Ishikawa (cell line): ENCODE measurements around the gene PIH1D1.

ENCODE experiments used
- CEBPB ChIP-seq: IDR thresholded peaks from 2 replicates; pipeline ENCODE4 v1.6.1; 2012
- CREB1 ChIP-seq: IDR thresholded peaks from 2 replicates; pipeline ENCODE4 v1.6.1; 2012; ENCODE audit warnings: low read depth
- EGR1 ChIP-seq: IDR thresholded peaks from 2 replicates; pipeline ENCODE4 v1.6.1; 2012
- EP300 ChIP-seq: IDR thresholded peaks from 2 replicates; pipeline ENCODE4 v1.6.1; 2012; ENCODE audit warnings: borderline replicate concordance
- FOXM1 ChIP-seq: IDR thresholded peaks from 2 replicates; pipeline ENCODE4 v1.6.1; 2012; ENCODE audit warnings: low read depth, borderline replicate concordance
- NFIC ChIP-seq: IDR thresholded peaks from 2 replicates; pipeline ENCODE4 v1.6.1; 2012
- RAD21 ChIP-seq: IDR thresholded peaks from 2 replicates; pipeline ENCODE4 v1.6.1; 2012; ENCODE audit warnings: low read depth
- REST ChIP-seq: IDR thresholded peaks from 2 replicates; pipeline ENCODE4 v1.6.1; 2012; ENCODE audit warnings: low read depth, mild to moderate bottlenecking
- TAF1 ChIP-seq: IDR thresholded peaks from 2 replicates; pipeline ENCODE4 v1.6.1; 2012; ENCODE audit warnings: low read depth, mild to moderate bottlenecking
- TCF12 ChIP-seq: IDR thresholded peaks from 2 replicates; pipeline ENCODE4 v1.6.1; 2012; ENCODE audit warnings: low read depth
- TEAD4 ChIP-seq: IDR thresholded peaks from 2 replicates; pipeline ENCODE4 v1.6.1; 2012
- YY1 ChIP-seq: IDR thresholded peaks from 2 replicates; pipeline ENCODE4 v1.6.1; 2012; ENCODE audit warnings: low read depth
- ZBTB7A ChIP-seq: IDR thresholded peaks from 2 replicates; pipeline ENCODE4 v1.6.1; 2012; ENCODE audit warnings: low read depth
- TF ChIP-seq, protein P1 (sequence below): IDR thresholded peaks from 2 replicates; pipeline ENCODE4 v1.6.1; 2012
- TF ChIP-seq, protein P2 (sequence below): IDR thresholded peaks from 2 replicates; pipeline ENCODE4 v1.6.1; 2012

Gene PIH1D1

DNA sequence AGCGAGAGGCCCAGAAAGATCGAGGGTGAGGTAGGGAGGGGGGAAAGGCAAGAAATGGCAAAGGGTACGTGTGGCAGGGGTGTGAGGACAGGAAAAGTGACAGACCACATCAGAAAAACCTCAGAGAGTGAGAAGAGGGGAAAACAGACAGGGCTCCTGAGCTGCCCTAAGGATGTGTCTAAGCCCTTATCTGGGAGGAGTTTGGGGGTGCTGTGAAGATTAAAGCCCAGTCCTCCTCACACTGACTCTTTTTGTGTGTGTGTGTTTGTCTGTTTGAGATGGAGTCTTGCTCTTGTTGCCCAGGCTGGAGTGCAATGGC, 27.7 kb downstream of the PIH1D1 start:
- TF ChIP-seq, protein P1, sequence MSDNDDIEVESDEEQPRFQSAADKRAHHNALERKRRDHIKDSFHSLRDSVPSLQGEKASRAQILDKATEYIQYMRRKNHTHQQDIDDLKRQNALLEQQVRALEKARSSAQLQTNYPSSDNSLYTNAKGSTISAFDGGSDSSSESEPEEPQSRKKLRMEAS, result no peak
- no peak for TF ChIP-seq CREB1
- TF ChIP-seq TEAD4, result no peak
- no peak for TF ChIP-seq REST

GRCh38 chr19:49423071-49423984, 28.3 kb downstream of the PIH1D1 start, which contains the start of gene PTH2:
PTH2 (minus strand) TSS chr19:49423441; CDS start chr19:49423339, 102 bp downstream.
- TF ChIP-seq TAF1, result no peak

- no peak for TF ChIP-seq EP300
- TF ChIP-seq NFIC, result no peak
- TF ChIP-seq RAD21, result no peak
- TF ChIP-seq, protein P1, result peak; percentile 38; the same call in 1 of the 2 replicates
- TF ChIP-seq YY1, result no peak
Observed at GRCh38 chr19:49422407-49423070, 29.1 kb downstream of the PIH1D1 start.

- TF ChIP-seq, protein P1, result no peak
- TF ChIP-seq CEBPB (no peak), EGR1 (no peak), CREB1 (no peak), TCF12 (no peak), ZBTB7A (no peak), EP300 (no peak), NFIC (no peak), RAD21 (no peak)
- TF ChIP-seq, protein P2, sequence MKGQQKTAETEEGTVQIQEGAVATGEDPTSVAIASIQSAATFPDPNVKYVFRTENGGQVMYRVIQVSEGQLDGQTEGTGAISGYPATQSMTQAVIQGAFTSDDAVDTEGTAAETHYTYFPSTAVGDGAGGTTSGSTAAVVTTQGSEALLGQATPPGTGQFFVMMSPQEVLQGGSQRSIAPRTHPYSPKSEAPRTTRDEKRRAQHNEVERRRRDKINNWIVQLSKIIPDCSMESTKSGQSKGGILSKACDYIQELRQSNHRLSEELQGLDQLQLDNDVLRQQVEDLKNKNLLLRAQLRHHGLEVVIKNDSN, result no peak
Observed at GRCh38 chr19:49421878-49422202, 29.8 kb downstream of the PIH1D1 start.

DNA sequence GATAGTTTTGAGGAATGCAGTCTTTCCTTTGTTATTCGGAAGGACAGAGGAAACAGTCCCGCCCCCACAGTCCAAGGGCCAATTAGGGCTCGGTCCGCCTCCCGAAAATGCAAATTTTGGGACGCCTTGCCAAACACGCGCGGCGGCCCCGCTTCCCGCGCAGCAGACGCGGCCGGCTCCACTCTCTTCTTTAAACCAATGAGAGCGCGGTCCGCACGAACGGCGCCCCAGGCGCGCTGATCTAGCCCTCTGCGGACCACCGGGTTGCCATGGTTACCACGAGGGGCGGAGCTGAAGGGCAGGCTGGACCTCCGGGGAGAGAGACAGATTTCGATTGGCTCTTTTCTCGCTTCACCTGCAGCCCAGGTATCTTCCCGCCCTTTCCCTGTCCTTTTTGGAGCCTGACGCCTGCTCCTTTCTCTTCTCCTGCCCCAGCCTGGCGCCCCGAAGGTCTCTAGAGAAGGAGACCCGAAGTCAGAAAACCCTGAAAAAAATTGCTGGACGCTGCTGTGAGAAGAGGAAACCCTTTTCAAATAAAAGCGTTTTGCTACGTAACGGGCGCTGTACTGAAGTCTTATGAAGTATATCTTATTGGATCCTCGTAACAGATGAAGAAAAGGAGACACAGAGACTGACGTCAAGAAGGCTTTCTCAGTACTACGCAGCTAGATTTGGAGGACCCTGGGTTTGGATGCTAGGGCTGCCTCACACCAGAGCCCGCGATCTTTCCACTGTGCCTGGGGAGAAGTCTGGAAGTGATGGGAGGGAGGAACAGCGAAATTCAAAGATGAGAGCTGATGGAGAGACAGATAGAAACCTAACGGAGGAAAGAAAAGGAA, 30.4 kb downstream of the PIH1D1 start:
- TF ChIP-seq CREB1 (no peak), TAF1 (no peak), EP300 (no peak), CEBPB (no peak), REST (no peak), NFIC (peak; percentile 48; the same call in 1 of the 2 replicates), TEAD4 (no peak), EGR1 (peak; percentile 7; the same call in 1 of the 2 replicates), TCF12 (no peak), YY1 (no peak)
- TF ChIP-seq, protein P1, result peak; percentile 88

GRCh38 chr19:49420227-49420626, 31.4 kb downstream of the PIH1D1 start:
- TF ChIP-seq ZBTB7A, result no peak
- TF ChIP-seq FOXM1, result no peak
